ENCODE measurements around the gene SLC22A14.
"Not testable (repeated sequence)": the region's sequence is repeated elsewhere in the genome, so short reads cannot be mapped to it uniquely, and the experiment has no call there.

Gene SLC22A14

GRCh38 chr3:38315488-38316230, 33.6 kb downstream of the SLC22A14 start:
- TF ChIP-seq CTCF (IDR thresholded peaks at IDR 0.05; ENCODE audit: poor library complexity, severe bottlenecking) = no peak
- no peak overlapping the region for H3K27ac ChIP-seq (ENCODE audit: poor library complexity, severe bottlenecking)
- ATAC-seq (ENCODE audit: low read depth) (no peak; the same call in 2 of the 3 replicates), DNase-seq (ENCODE audit: low spot score) (no peak)
- no peaks in the 10 kb centered on the region for H3K4me1 ChIP-seq (ENCODE audit: insufficient read depth, poor library complexity, severe bottlenecking)
- H3K9me3 ChIP-seq (ENCODE audit: severe bottlenecking) = no peaks in the 10 kb centered on the region
- H3K27me3 ChIP-seq (ENCODE audit: insufficient read depth, poor library complexity, severe bottlenecking) = no peaks in the 10 kb centered on the region
- no peaks in the 10 kb centered on the region for H3K36me3 ChIP-seq (ENCODE audit: low read depth)
- no peak overlapping the region for H3K4me3 ChIP-seq (ENCODE audit: severe bottlenecking)

- H3K27ac ChIP-seq (ENCODE audit: poor library complexity, severe bottlenecking) = no peak overlapping the region
- no peaks in the 10 kb centered on the region for H3K4me1 ChIP-seq (ENCODE audit: insufficient read depth, poor library complexity, severe bottlenecking)
- H3K27me3 ChIP-seq (ENCODE audit: insufficient read depth, poor library complexity, severe bottlenecking) = no peaks in the 10 kb centered on the region
- DNase-seq (ENCODE audit: low spot score) (no peak), ATAC-seq (ENCODE audit: low read depth) (no peak)
- TF ChIP-seq CTCF (IDR thresholded peaks at IDR 0.05; ENCODE audit: poor library complexity, severe bottlenecking) = no peak
- no peaks in the 10 kb centered on the region for H3K36me3 ChIP-seq (ENCODE audit: low read depth)
- H3K9me3 ChIP-seq (ENCODE audit: severe bottlenecking) = no peaks in the 10 kb centered on the region
- no peak overlapping the region for H3K4me3 ChIP-seq (ENCODE audit: severe bottlenecking)
Observed at GRCh38 chr3:38316356-38317191, 34.5 kb downstream of the SLC22A14 start.

GRCh38 chr3:38317192-38317759, 35.2 kb downstream of the SLC22A14 start:
- DNase-seq (ENCODE audit: low spot score) (no peak), ATAC-seq (ENCODE audit: low read depth) (no peak)
- Histone ChIP-seq H3K27ac (ENCODE audit: poor library complexity, severe bottlenecking) (no peak overlapping the region), H3K36me3 (ENCODE audit: low read depth) (no peaks in the 10 kb centered on the region), H3K4me1 (ENCODE audit: insufficient read depth, poor library complexity, severe bottlenecking) (no peaks in the 10 kb centered on the region), H3K4me3 (ENCODE audit: severe bottlenecking) (no peak overlapping the region), H3K27me3 (ENCODE audit: insufficient read depth, poor library complexity, severe bottlenecking) (no peaks in the 10 kb centered on the region), H3K9me3 (ENCODE audit: severe bottlenecking) (no peaks in the 10 kb centered on the region)
- TF ChIP-seq CTCF (IDR thresholded peaks at IDR 0.05; ENCODE audit: poor library complexity, severe bottlenecking) = no peak

- TF ChIP-seq CTCF (IDR thresholded peaks at IDR 0.05; ENCODE audit: poor library complexity, severe bottlenecking) = no peak
- no peaks in the 10 kb centered on the region for H3K27me3 ChIP-seq (ENCODE audit: insufficient read depth, poor library complexity, severe bottlenecking)
- H3K27ac ChIP-seq (ENCODE audit: poor library complexity, severe bottlenecking) = no peak overlapping the region
- H3K36me3 ChIP-seq (ENCODE audit: low read depth) = no peaks in the 10 kb centered on the region
- no peak for ATAC-seq (ENCODE audit: low read depth)
- H3K4me1 ChIP-seq (ENCODE audit: insufficient read depth, poor library complexity, severe bottlenecking) = no peaks in the 10 kb centered on the region
- H3K9me3 ChIP-seq (ENCODE audit: severe bottlenecking) = no peaks in the 10 kb centered on the region
- DNase-seq (ENCODE audit: low spot score) = no peak
- H3K4me3 ChIP-seq (ENCODE audit: severe bottlenecking) = no peak overlapping the region
Observed at GRCh38 chr3:38318766-38319671, 36.9 kb downstream of the SLC22A14 start.

DNA sequence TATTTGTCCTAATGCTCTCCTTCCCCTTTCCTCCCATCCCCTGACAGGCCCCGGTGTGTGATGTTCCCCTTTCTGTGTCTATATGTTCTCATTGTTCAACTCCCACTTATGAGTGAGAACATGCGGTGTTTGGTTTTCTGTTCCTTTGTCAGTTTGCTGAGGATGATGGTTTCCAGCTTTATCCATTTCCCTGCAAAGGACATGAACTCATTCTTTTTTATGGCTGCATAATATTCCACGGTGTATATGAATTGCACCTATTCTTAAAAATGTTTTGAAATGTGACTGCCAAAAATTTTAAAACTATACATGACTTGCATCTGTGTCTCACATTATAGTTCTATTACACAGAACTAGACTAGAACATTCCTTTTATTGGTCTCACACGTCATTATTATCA, 38.5 kb downstream of the SLC22A14 start:
- H3K36me3 ChIP-seq (ENCODE audit: low read depth); H3K27me3 ChIP-seq (ENCODE audit: insufficient read depth, poor library complexity, severe bottlenecking); ATAC-seq (ENCODE audit: low read depth); DNase-seq (ENCODE audit: low spot score); H3K9me3 ChIP-seq (ENCODE audit: severe bottlenecking); H3K27ac ChIP-seq (ENCODE audit: poor library complexity, severe bottlenecking); H3K4me3 ChIP-seq (ENCODE audit: severe bottlenecking); H3K4me1 ChIP-seq (ENCODE audit: insufficient read depth, poor library complexity, severe bottlenecking): not testable (repeated sequence)
